CD14-positive monocyte (primary cell): ENCODE measurements around the gene ITM2B. TPM values are rescaled to one million over a fixed set of nuclear protein-coding genes. Genes with fewer than 3 reads are reported as not detected.

Source experiments
- DNase-seq, 3 donors: peaks; one replicate each; pipeline ENCODE4 v3.0.0-alpha.2; 2011 to 2022
- H2AFZ ChIP-seq: 2 replicates; pipeline ENCODE4 v1.6.0; 2012; ENCODE audit warnings: mild to moderate bottlenecking, low read depth, low read length, inconsistent platforms; ENCODE audit not compliant: insufficient read depth, poor library complexity, severe bottlenecking
- H3K27ac ChIP-seq, 2 donors: 1 replicate in 1 of 2; 2 replicates in 1 of 2; pipeline ENCODE4 v1.5.1; 2012 to 2013; ENCODE audit warnings: low read length in 2 of 2, control low read depth in 1 of 2, inconsistent platforms in 1 of 2, low read depth in 1 of 2, mild to moderate bottlenecking in 1 of 2
- H3K27me3 ChIP-seq, 2 donors: one replicate each; pipeline versions ENCODE4 v1.6.0 to v1.6.1; 2011 to 2013; ENCODE audit warnings: low read length in 2 of 2; ENCODE audit not compliant: control insufficient read depth in 2 of 2, insufficient read depth in 2 of 2
- H3K36me3 ChIP-seq, 2 donors: replicated peaks in 1 of 2; 1 replicate in 1 of 2; 2 replicates in 1 of 2; pipeline versions ENCODE4 v1.5.1 to v1.6.1; 2012 to 2013; ENCODE audit warnings: low read length in 2 of 2, control low read depth in 1 of 2, inconsistent platforms in 1 of 2, mild to moderate bottlenecking in 1 of 2; ENCODE audit not compliant: insufficient read depth in 2 of 2, control insufficient read depth in 1 of 2
- H3K4me1 ChIP-seq, 2 donors: 1 replicate in 1 of 2; 2 replicates in 1 of 2; pipeline versions ENCODE4 v1.5.1 to v1.6.1; 2012 to 2013; ENCODE audit warnings: low read length in 2 of 2, control low read depth in 1 of 2, inconsistent platforms in 1 of 2, mild to moderate bottlenecking in 1 of 2, moderate library complexity in 1 of 2; ENCODE audit not compliant: insufficient read depth in 2 of 2, control insufficient read depth in 1 of 2
- H3K4me2 ChIP-seq: replicated peaks from 2 replicates; pipeline ENCODE3; 2012; ENCODE audit warnings: low read length, moderate library complexity, mild to moderate bottlenecking; ENCODE audit not compliant: poor library complexity, severe bottlenecking; ENCODE audit errors: extremely low read depth
- H3K4me3 ChIP-seq, 3 experiments: fragments of 200-600 bp in 1 of 3; sonication (generic) in 1 of 3; replicated peaks in 1 of 3; 1 replicate in 2 of 3; 2 replicates in 1 of 3; pipeline ENCODE4 v1.5.1; 2011 to 2013; ENCODE audit warnings: low read length in 3 of 3, mild to moderate bottlenecking in 3 of 3, control low read depth in 2 of 3, low read depth in 2 of 3, inconsistent platforms in 1 of 3, moderate library complexity in 1 of 3
- H3K79me2 ChIP-seq: 2 replicates; pipeline ENCODE4 v1.6.0; 2012; ENCODE audit warnings: mild to moderate bottlenecking, control low read depth, inconsistent platforms, low read length, moderate library complexity; ENCODE audit not compliant: insufficient read depth
- H3K9ac ChIP-seq: 2 replicates; pipeline ENCODE4 v1.6.0; 2017; ENCODE audit warnings: low read length, mild to moderate bottlenecking; ENCODE audit not compliant: insufficient read depth, poor library complexity, severe bottlenecking
- H3K9me3 ChIP-seq, 2 donors: replicated peaks in 1 of 2; 1 replicate in 1 of 2; 2 replicates in 1 of 2; pipeline versions ENCODE4 v1.5.1 to v1.6.1; 2012 to 2013; ENCODE audit warnings: low read length in 2 of 2, control low read depth in 1 of 2; ENCODE audit not compliant: control insufficient read depth in 1 of 2, insufficient read depth in 1 of 2
- H4K20me1 ChIP-seq: 2 replicates; pipeline ENCODE4 v1.6.0; 2012; ENCODE audit warnings: mild to moderate bottlenecking, low read length, control low read depth, moderate library complexity; ENCODE audit not compliant: insufficient read depth
- H3K27ac Mint-ChIP-seq, 7 donors: one replicate each; pipeline ENCODE4 v1.8.0; 2020; ENCODE audit warnings: mild to moderate bottlenecking in 7 of 7, mixed read lengths in 7 of 7, moderate library complexity in 6 of 7, inconsistent platforms in 2 of 7
- H3K27me3 Mint-ChIP-seq, 3 donors: one replicate each; pipeline ENCODE4 v1.8.0; 2021 to 2022; ENCODE audit warnings: low read depth in 3 of 3, mild to moderate bottlenecking in 3 of 3, mixed read lengths in 3 of 3, moderate library complexity in 3 of 3, inconsistent platforms in 1 of 3
- H3K36me3 Mint-ChIP-seq, 2 donors: one replicate each; pipeline ENCODE4 v1.8.0; 2020; ENCODE audit warnings: mixed read lengths in 2 of 2, inconsistent platforms in 1 of 2, mild to moderate bottlenecking in 1 of 2
- H3K4me1 Mint-ChIP-seq: one replicate; pipeline ENCODE4 v1.8.0; 2020; ENCODE audit warnings: mild to moderate bottlenecking, mixed read lengths
- H3K4me3 Mint-ChIP-seq, 2 donors: one replicate each; pipeline ENCODE4 v1.8.0; 2020; ENCODE audit warnings: mild to moderate bottlenecking in 2 of 2, mixed read lengths in 2 of 2, moderate library complexity in 1 of 2
- H3K9me3 Mint-ChIP-seq, 7 donors: one replicate each; pipeline ENCODE4 v1.8.0; 2020 to 2022; ENCODE audit warnings: mixed read lengths in 7 of 7, mild to moderate bottlenecking in 6 of 7, moderate library complexity in 6 of 7, inconsistent platforms in 2 of 7
- WGBS: methylation state at CpG from one replicate; pipeline ENCODE4 v1.1.5; 2013; ENCODE audit warnings: missing lambda C conversion rate; ENCODE audit not compliant: insufficient coverage; 5-methylcytosine and 5-hydroxymethylcytosine counted together
- intact Hi-C, 2 donors: fragments of 100-400 bp; cut with micrococcal nuclease; formaldehyde crosslinking; loops; one replicate each; pipeline versions ENCODE4 v1.15.0 to v1.15.1; 2023
- polyA plus RNA-seq, 3 donors: library from polyadenylated mRNA; depleted of rRNA in 1 of 3; unstranded in 2 of 3; stranded (reverse) in 1 of 3; fragments of 300-500 nt in 2 of 3; fragments of >200 nt in 1 of 3; fragmentation: Illumina TruSeq in 2 of 3; gene quantifications; 1 replicate in 2 of 3; 2 replicates in 1 of 3; pipeline ENCODE4 v1.2.3, GENCODE V29; 2012 to 2021
- TF ChIP-seq, protein P1 (sequence below): fragments of 200-600 bp; IDR thresholded peaks from one replicate; pipeline ENCODE4 v1.8.0; 2022; ENCODE audit warnings: antibody characterized with exemption, mild to moderate bottlenecking

The ITM2B gene
- polyA plus RNA-seq, 3 donors, result 702 to 1,657 (median 1,502) TPM

DNA sequence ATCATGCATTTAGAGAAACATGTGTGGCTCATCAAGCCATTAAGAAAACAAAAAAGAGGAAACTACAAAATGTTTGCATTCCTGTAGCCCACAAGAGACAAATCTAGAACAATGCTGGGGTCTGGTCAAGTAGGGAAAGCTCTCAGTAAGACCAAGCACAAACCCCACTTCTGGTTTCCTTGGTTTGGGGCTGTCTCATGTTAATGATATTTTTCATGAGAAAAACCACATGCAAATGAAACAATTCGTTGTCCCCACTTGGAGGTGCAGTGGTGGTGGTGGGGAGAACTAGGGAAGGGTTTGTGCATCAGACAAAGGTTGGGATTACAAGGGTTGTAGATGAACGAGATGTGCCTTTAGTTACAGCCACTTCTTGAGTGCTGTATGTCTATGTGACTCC, 63.5 kb downstream of the ITM2B start:
- no peaks in the 10 kb centered on the region for H3K79me2 ChIP-seq
- H3K27ac ChIP-seq, result no peak overlapping the region
- no peaks in the 10 kb centered on the region for H3K36me3 ChIP-seq
- H3K4me3 ChIP-seq, result no peak overlapping the region
- H3K9ac ChIP-seq, result no peak overlapping the region
- no peaks in the 10 kb centered on the region for H4K20me1 ChIP-seq
- no peaks in the 10 kb centered on the region for H3K4me1 ChIP-seq
- no peak overlapping the region for H3K27ac Mint-ChIP-seq
- peaks cover 0 to 3% (median 1%) of the 10 kb centered on the region in 3 donors for H3K27me3 Mint-ChIP-seq
- TF ChIP-seq, protein P1, sequence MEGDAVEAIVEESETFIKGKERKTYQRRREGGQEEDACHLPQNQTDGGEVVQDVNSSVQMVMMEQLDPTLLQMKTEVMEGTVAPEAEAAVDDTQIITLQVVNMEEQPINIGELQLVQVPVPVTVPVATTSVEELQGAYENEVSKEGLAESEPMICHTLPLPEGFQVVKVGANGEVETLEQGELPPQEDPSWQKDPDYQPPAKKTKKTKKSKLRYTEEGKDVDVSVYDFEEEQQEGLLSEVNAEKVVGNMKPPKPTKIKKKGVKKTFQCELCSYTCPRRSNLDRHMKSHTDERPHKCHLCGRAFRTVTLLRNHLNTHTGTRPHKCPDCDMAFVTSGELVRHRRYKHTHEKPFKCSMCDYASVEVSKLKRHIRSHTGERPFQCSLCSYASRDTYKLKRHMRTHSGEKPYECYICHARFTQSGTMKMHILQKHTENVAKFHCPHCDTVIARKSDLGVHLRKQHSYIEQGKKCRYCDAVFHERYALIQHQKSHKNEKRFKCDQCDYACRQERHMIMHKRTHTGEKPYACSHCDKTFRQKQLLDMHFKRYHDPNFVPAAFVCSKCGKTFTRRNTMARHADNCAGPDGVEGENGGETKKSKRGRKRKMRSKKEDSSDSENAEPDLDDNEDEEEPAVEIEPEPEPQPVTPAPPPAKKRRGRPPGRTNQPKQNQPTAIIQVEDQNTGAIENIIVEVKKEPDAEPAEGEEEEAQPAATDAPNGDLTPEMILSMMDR, result no peak
- no peaks in the 10 kb centered on the region for H3K9me3 Mint-ChIP-seq
- no peak overlapping the region for H2AFZ ChIP-seq
- intact Hi-C loops, result no loop called here
- no peaks in the 10 kb centered on the region for H3K36me3 Mint-ChIP-seq
- peaks cover 4% of the 10 kb centered on the region for H3K4me1 Mint-ChIP-seq
- WGBS, result 80% methylated on average over 2 of the region's 2 CpGs
- no peak for DNase-seq
- no peaks in the 10 kb centered on the region for H3K9me3 ChIP-seq
- no peak overlapping the region for H3K4me3 Mint-ChIP-seq
- no peaks in the 10 kb centered on the region for H3K27me3 ChIP-seq
- H3K4me2 ChIP-seq, result no peak overlapping the region

DNA sequence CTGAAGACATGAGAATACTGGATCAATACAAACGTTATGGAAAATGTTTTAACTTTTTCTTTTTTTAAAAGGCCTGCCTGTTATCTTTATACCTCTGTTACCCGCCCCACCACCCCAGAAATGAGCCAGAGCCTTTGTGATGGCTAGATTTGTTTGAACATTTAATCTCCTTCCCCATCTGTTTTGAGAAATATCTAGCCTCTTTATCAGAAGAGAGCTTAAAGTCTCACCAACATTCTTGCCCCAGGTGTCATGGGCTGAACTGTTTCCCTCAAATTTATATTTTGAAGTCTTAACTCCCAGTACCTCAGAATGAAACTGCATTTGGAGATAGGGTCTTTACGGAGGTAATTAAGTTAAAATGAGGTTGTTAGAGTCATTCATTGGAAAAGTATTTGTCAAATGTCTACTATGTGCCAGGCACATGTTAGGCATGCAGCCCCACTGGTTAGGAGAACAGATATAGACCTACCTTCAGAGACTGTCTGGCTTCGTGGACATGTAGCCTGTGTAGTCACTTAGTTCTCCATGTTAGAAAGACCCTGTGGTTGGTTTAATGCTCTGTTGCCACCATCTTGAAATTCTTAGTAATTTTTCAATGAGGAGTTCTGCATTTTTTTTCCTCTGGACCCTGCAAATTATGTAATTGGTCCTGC, 64.3 kb downstream of the ITM2B start:
- no peaks in the 10 kb centered on the region for H3K36me3 ChIP-seq
- no peaks in the 10 kb centered on the region for H3K36me3 Mint-ChIP-seq
- DNase-seq, result no peak
- H3K27ac ChIP-seq, result no peak overlapping the region
- no peaks in the 10 kb centered on the region for H3K4me1 ChIP-seq
- no peak overlapping the region for H3K4me2 ChIP-seq
- H3K27me3 Mint-ChIP-seq, result peaks cover 0 to 3% (median 1%) of the 10 kb centered on the region in 3 donors
- no peaks in the 10 kb centered on the region for H3K79me2 ChIP-seq
- no peaks in the 10 kb centered on the region for H3K27me3 ChIP-seq
- peaks cover 4% of the 10 kb centered on the region for H3K4me1 Mint-ChIP-seq
- no peak overlapping the region for H3K9ac ChIP-seq
- no CpG with 5 or more reads among the region's 4 CpGs for WGBS
- no peaks in the 10 kb centered on the region for H4K20me1 ChIP-seq
- no peak overlapping the region for H2AFZ ChIP-seq
- intact Hi-C loops, result no loop called here
- H3K9me3 Mint-ChIP-seq, result no peaks in the 10 kb centered on the region
- no peak overlapping the region for H3K4me3 Mint-ChIP-seq
- H3K9me3 ChIP-seq, result no peaks in the 10 kb centered on the region
- TF ChIP-seq, protein P1, result no peak
- H3K27ac Mint-ChIP-seq, result no peak overlapping the region
- no peak overlapping the region for H3K4me3 ChIP-seq
